Osteoblast (primary cell): ENCODE measurements around the gene DNPEP. TPM values are rescaled to one million over a fixed set of nuclear protein-coding genes. Genes with fewer than 3 reads are reported as not detected.

ENCODE experiments used
- DNase-seq: peaks from one replicate; pipeline ENCODE4 v3.0.0; 2011; ENCODE audit warnings: low spot score, mixed read lengths; ENCODE audit not compliant: insufficient read length; ENCODE audit errors: missing footprints
- H2AFZ ChIP-seq: 2 replicates; pipeline ENCODE4 v1.6.0; 2011; ENCODE audit warnings: mild to moderate bottlenecking, low read length
- H3K27ac ChIP-seq: 2 replicates; pipeline ENCODE4 v1.5.1; 2011; ENCODE audit warnings: mild to moderate bottlenecking, low read depth, low read length, moderate library complexity
- H3K27me3 ChIP-seq: 2 replicates; pipeline ENCODE4 v1.6.0; 2012; ENCODE audit warnings: mild to moderate bottlenecking, control low read depth, inconsistent platforms, low read length, moderate library complexity; ENCODE audit not compliant: insufficient read depth
- H3K36me3 ChIP-seq: 2 replicates; pipeline ENCODE4 v1.5.1; 2011; ENCODE audit warnings: mild to moderate bottlenecking, low read length, control low read depth, moderate library complexity; ENCODE audit not compliant: insufficient read depth
- H3K4me1 ChIP-seq: 2 replicates; pipeline ENCODE4 v1.5.1; 2011; ENCODE audit warnings: mild to moderate bottlenecking, low read length, control low read depth, moderate library complexity; ENCODE audit not compliant: insufficient read depth
- H3K4me2 ChIP-seq: 2 replicates; pipeline ENCODE4 v1.6.0; 2011; ENCODE audit warnings: mild to moderate bottlenecking, low read length; ENCODE audit not compliant: insufficient read depth
- H3K4me3 ChIP-seq: fragments of 200-600 bp; sonication (generic); 3 replicates; pipeline ENCODE4 v1.5.1; 2012; ENCODE audit warnings: mild to moderate bottlenecking, low read length, inconsistent platforms; ENCODE audit not compliant: insufficient read depth
- H3K79me2 ChIP-seq: 2 replicates; pipeline ENCODE4 v1.6.0; 2012; ENCODE audit warnings: mild to moderate bottlenecking, low read length, control low read depth, inconsistent platforms; ENCODE audit not compliant: insufficient read depth
- H3K9me3 ChIP-seq: 2 replicates; pipeline ENCODE4 v1.5.1; 2011; ENCODE audit warnings: low read depth, low read length, control low read depth
- H4K20me1 ChIP-seq: 2 replicates; pipeline ENCODE4 v1.6.0; 2012; ENCODE audit warnings: mild to moderate bottlenecking, low read length, control low read depth; ENCODE audit not compliant: insufficient read depth
- total RNA-seq: library from RNA; depleted of rRNA; stranded (reverse); fragments of >200 nt; gene quantifications from 2 replicates; pipeline ENCODE4 v1.2.3, GENCODE V29; 2012
- TF ChIP-seq, protein P1 (sequence below): IDR thresholded peaks from 2 replicates; pipeline ENCODE4 v1.5.1; 2011; ENCODE audit warnings: mild to moderate bottlenecking, low read depth, low read length, moderate library complexity; ENCODE audit errors: extremely low read depth

The DNPEP gene
- total RNA-seq, 1 donor: 67.3 TPM

DNA sequence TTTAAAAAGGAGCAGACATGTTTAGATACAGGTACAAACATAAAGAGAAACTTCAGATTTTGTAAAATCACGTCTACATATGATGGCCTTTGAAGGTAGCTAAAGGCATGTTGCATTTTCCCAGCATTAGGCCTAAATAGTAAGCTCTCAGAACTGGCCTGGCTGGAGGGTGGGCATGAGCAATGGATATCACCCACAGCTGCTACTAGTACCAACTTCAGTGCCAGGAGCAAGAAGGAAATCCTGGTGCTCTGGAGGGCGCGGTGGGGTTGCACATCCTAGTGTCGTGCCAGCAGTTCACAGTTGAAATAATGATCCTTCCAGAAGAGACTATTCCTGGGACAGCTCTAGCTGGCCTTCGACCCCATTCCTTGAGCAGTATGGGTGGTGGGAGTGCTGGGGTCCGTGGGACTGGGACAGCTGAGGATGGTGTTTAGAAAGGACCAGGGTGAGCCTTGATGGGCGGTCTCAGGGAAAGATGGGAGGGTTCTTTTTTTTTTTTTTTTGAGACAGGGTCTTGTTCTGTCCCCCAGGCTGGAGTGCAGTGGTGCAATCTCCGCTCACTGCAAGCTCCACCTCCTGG lies 35.3 kb upstream of the DNPEP start:
- TF ChIP-seq, protein P1, sequence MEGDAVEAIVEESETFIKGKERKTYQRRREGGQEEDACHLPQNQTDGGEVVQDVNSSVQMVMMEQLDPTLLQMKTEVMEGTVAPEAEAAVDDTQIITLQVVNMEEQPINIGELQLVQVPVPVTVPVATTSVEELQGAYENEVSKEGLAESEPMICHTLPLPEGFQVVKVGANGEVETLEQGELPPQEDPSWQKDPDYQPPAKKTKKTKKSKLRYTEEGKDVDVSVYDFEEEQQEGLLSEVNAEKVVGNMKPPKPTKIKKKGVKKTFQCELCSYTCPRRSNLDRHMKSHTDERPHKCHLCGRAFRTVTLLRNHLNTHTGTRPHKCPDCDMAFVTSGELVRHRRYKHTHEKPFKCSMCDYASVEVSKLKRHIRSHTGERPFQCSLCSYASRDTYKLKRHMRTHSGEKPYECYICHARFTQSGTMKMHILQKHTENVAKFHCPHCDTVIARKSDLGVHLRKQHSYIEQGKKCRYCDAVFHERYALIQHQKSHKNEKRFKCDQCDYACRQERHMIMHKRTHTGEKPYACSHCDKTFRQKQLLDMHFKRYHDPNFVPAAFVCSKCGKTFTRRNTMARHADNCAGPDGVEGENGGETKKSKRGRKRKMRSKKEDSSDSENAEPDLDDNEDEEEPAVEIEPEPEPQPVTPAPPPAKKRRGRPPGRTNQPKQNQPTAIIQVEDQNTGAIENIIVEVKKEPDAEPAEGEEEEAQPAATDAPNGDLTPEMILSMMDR: no peak
- Histone ChIP-seq H3K27me3 (peaks cover 6% of the 10 kb centered on the region), H3K4me3 (no peak overlapping the region), H3K4me2 (no peak overlapping the region), H3K4me1 (peaks cover 15% of the 10 kb centered on the region), H3K36me3 (no peaks in the 10 kb centered on the region), H3K9me3 (no peaks in the 10 kb centered on the region), H3K79me2 (no peaks in the 10 kb centered on the region), H3K27ac (no peak overlapping the region), H4K20me1 (no peaks in the 10 kb centered on the region), H2AFZ (no peak overlapping the region)
- DNase-seq: peak; percentile 27

DNA sequence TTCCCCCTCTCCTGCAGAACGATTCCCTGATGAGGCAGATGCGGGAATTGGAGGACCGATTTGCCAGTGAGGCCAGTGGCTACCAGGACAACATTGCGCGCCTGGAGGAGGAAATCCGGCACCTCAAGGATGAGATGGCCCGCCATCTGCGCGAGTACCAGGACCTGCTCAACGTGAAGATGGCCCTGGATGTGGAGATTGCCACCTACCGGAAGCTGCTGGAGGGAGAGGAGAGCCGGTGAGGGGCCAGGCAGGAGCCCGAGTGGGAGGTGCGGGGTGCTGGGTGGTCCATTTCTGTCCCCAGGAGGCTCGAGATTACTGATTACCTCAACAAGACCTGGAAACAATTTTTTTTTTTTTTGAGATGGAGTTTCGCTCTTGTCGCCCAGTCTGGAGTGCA lies 33.6 kb upstream of the DNPEP start:
- Histone ChIP-seq H3K4me3 (no peak overlapping the region), H3K79me2 (no peaks in the 10 kb centered on the region), H3K27me3 (peaks cover 6% of the 10 kb centered on the region), H3K4me1 (peaks cover 20% of the 10 kb centered on the region), H3K9me3 (no peaks in the 10 kb centered on the region), H3K4me2 (no peak overlapping the region), H4K20me1 (no peaks in the 10 kb centered on the region), H3K36me3 (no peaks in the 10 kb centered on the region), H3K27ac (no peak overlapping the region), H2AFZ (no peak overlapping the region)
- TF ChIP-seq, protein P1: no peak
- DNase-seq: peak; percentile 62

DNA sequence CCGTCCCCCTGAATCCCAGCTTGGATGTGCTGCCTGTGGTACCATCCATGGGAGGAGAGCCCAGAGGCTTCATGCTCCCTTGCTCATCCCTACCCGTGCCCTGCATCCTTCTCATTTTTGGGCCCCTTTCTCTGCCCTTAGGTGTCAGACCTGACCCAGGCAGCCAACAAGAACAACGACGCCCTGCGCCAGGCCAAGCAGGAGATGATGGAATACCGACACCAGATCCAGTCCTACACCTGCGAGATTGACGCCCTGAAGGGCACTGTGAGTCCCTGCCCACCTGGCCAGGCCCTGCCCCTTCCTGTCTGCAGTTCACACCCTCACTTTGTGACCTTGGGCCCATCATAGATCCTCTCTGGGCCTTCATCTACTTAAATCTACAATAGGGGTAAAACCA lies 33.0 kb upstream of the DNPEP start:
- peaks cover 6% of the 10 kb centered on the region for H3K27me3 ChIP-seq
- no peaks in the 10 kb centered on the region for H3K79me2 ChIP-seq
- H3K9me3 ChIP-seq: no peaks in the 10 kb centered on the region
- no peak overlapping the region for H3K4me3 ChIP-seq
- no peaks in the 10 kb centered on the region for H4K20me1 ChIP-seq
- H3K4me1 ChIP-seq: peaks cover 20% of the 10 kb centered on the region
- no peak overlapping the region for H3K27ac ChIP-seq
- no peak overlapping the region for H3K4me2 ChIP-seq
- no peak for DNase-seq
- TF ChIP-seq, protein P1: no peak
- H2AFZ ChIP-seq: no peak overlapping the region
- H3K36me3 ChIP-seq: no peaks in the 10 kb centered on the region

DNA sequence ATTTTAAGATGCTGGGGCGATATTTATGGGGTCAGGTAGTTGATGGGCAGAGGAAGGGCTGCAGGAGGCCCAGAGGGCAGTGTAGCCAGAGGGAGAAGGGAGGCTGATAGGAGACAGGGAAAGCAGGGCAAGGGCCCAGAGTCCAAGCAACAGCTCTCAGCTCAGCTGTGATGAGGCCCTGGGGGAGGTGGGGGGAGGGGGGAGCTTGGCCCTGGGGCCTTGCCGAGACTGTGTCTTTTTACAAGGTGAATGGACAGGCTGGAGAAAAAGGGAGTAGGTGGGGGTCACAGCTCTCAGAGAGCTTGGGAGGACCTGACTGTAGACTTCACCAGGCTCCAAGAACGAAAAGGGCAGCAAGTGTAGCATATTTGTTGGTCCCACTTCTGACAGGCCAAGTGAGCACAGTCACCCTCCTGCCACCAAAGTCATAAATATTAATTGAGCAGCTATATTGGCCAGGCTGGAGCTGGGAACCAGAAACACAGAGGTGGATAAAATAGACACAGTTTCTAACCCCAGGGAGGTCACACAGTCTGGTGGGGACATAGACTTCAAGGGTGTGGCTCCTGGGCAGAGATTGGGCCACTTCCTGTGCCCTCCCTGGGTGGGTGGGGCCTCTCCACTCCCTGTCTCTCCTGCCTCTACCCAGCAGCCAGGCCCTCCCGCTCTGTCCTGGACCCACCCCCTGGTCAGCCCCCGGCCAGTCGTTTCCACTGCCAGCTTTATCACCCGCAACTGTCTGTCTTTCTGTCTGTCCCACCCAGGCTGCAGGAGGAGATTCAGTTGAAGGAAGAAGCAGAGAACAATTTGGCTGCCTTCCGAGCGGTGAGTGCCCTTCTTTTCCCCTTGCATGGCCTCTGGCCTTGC lies 31.9 kb upstream of the DNPEP start:
- Histone ChIP-seq H3K4me1 (peaks cover 14% of the 10 kb centered on the region), H3K4me3 (no peak overlapping the region), H3K4me2 (no peak overlapping the region), H3K9me3 (no peaks in the 10 kb centered on the region), H3K79me2 (no peaks in the 10 kb centered on the region), H3K27me3 (peaks cover 6% of the 10 kb centered on the region), H3K36me3 (no peaks in the 10 kb centered on the region), H2AFZ (no peak overlapping the region), H3K27ac (no peak overlapping the region), H4K20me1 (no peaks in the 10 kb centered on the region)
- peak; percentile 53 for DNase-seq
- TF ChIP-seq, protein P1: no peak
